ENCODE results near the gene RHOA.
"Not testable (repeated sequence)": the region's sequence is repeated elsewhere in the genome, so short reads cannot be mapped to it uniquely, and the experiment has no call there.

Gene RHOA

DNA sequence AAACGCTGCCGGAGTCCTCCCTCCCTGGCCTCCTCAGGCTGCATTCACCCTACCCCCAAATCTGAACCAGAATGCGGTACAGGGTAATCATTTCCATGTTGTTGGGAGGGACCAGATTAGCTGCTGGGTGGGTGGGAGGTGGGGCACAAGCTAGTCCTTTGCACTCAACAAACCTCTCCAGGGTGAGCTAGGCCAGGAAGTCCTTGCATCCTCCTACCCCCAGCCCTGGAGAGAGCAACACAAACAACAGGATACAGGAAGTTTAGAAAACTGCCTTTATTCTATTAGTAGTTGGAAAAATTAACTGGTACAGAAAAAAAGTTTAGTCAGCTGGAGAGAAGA is 52.9 kb downstream of the RHOA start:
- DNase-seq, result no peak

DNA sequence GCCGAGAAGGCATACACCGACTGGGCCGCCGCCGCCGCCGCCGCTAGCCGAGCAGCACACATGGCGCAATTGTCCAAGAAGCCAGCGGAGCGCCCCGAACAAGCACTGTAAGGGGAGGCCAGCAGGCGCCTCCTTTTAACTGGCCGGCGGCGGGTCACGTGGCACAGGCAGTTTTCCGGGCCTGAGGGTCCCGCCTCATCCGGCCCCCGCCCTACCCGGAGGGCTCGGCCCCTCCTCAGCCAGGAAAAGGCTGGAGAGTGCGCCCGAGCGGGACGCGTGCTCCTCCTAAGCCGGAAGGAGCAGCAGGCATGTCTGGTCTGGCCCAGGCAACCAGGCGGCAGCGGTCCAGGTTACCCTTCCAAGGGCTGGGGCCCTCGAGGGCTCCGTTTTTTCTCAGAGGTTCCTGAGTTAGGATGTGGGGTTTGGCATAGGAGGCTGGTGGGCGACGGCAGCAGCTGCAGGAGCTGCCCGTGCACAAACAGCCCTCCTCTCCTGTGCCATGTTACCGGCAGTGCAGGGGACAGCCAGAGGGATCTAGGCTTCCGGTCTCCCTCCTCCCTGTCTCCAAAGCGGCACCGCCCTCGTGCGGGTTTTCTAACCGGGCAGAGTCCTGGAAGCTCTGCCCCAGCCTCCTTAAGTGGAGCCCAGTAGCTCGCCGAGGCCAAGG is 53.4 kb downstream of the RHOA start, which contains the start of gene GPX1:
GPX1 (minus strand) TSS at position 137 of the 667 bp plus-strand sequence; CDS start at position 62, 75 bp downstream.
- peak; percentile 90 for DNase-seq

DNA sequence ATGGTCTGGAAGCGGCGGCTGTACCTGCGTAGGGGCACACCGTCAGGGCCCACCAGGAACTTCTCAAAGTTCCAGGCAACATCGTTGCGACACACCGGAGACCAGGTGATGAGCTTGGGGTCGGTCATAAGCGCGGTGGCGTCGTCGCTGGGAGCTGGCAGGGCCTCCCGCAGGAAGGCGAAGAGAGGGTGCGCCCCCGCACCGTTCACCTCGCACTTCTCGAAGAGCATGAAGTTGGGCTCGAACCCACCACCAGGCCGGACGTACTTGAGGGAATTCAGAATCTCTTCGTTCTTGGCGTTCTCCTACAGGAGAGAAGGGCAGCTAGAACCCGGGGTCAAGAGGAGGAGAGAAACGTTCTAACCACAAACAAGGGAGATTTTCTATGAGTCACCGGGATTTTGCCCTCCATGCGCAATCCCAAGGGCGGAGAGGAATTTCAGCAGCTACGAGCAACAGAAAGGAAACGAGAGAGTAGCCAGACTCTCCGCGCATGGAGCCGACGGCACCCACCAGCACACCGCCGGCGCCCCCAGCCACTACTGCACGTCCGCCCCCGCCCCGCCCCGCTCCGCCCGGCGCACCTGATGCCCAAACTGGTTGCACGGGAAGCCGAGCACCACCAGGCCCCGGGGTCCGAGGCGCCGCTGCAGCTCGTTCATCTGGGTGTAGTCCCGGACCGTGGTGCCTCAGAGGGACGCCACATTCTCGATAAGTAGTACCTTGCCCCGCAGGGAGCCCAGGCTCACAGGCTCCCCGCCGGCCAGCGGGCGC is 54.1 kb downstream of the RHOA start:
- not testable (repeated sequence) for DNase-seq

DNA sequence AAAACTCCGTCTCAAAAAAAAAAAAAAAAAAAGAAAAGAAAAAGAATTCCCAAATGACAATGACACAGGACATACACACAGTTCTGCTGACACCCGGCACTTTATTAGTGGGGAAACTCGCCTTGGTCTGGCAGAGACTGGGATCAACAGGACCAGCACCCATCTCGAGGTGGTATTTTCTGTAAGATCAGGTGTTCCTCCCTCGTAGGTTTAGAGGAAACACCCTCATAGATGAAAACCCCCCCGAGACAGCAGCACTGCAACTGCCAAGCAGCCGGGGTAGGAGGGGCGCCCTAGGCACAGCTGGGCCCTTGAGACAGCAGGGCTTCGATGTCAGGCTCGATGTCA is 54.7 kb downstream of the RHOA start:
- not testable (repeated sequence) for DNase-seq

DNA sequence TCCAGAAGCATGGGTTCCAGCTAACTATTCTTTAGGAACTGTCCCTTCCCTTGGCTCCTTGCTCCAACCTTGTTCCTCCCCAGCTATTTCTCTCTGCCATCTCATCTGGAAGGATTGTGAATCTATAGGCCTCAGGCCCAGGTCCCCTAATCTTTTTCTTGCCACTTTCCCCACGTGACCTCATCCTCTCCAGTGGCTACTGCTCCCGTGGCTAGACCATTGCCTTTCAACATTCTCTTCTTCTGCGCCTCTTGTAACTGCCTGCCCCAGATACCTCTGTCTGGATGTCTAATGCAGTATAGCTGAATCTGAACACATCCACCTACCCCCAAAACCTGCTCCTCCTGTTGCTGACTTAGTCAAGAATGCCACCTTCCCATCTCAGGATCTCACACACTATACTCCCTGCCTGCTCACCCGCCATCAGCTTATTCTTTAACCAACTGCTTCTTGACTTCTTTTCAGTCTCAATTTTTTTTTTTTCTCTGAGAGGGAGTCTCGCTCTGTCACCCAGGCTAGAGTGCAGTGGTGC is 58.8 kb downstream of the RHOA start:
- no peak for DNase-seq

DNA sequence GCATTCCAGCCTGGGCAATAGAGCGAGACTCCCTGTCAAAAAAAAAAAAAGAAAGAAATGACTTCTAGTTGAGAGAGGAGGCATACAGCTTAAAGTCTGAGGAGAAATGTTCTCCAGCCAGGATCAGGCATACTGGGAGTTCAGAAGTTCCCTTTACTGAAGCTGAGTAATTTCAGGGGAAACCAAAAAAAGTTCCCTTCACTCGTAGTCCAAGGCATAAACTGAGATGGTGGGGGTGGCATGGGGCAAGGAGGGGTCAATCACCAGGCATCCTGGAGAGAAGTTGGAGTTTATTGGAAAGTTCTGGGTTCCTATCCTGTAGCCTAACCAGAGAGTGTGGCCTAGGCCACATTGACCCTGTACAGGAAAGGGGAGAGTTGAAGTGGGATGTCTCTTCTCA is 59.5 kb downstream of the RHOA start:
- DNase-seq, result no peak

DNA sequence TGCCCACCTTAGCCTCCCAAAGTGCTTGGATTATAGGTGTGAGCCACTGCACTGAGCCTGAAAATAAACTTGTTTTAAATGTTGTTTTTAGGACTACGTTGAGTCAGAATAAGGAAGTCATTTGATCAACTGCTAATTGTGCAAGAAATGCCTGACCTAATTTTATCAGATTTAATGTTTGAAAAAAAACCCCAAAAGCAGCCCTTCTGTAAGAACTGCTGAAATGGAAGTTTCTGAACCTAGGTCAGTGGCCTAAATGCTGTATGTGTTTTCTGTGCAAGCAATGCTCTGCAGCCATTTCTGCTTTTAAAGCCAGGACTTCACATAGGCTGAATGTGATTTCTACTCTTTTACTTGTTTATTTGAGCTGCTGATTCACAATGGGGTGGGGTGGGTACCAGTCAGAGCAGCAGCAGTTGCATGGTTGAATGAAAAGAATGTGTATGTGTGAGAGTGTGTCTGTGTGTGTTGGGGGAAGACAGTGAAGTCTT is 60.2 kb downstream of the RHOA start:
- DNase-seq, result no peak

DNA sequence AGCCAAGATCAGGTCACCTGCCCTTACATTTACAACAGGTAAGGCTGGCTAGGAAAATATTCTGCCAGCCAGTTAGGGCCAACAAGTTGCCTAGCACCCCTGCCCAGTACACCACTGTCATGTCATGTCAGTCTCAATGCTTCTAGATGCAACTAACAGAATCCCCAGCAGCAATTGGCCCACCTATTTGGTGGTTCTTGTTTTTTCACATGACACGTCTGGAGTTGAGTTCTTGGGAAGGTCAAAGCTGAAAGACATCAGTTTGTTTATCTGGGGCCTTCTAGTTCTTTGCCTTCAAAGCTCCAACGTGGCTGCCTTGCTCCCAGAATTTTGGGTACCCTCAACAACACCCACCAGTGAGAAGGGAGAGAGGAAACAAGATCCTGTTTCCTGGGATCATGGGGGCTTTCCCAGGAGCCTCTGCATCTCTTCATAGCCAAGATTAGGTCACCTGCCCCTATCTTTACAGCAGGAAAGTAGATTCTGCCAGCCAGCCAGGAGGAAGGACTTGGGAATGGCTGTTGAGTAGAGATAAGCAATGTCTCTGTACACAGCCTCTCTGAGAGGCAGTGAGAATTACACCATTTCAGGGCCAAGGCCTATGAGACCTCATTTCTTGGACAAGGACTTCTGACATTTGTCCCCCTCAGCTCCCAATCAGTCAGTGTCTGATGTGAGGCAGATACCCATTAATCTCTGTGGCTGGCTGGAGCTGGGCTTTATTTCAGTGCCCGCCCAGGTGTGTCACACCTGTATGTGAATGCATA is 62.2 kb downstream of the RHOA start:
- no peak for DNase-seq

DNA sequence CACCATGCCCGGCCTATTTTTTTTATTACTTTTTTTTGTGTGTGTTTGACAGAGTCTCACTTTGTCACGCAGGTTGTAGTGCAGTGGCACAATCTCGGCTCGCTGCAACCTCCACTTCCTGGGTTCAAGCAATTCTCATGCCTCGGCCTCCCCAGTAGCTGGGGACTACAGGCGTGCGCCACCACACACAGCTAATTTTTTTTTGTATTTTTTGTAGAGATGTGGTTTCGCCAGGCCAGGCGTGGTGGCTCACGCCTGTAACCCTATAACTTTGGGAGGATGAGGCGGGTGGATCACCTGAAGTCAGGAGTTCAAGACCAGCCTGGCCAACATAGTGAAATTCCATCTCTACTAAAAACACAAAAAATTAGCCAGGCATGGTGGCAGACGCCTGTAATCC is 63.4 kb downstream of the RHOA start:
- not testable (repeated sequence) for DNase-seq

DNA sequence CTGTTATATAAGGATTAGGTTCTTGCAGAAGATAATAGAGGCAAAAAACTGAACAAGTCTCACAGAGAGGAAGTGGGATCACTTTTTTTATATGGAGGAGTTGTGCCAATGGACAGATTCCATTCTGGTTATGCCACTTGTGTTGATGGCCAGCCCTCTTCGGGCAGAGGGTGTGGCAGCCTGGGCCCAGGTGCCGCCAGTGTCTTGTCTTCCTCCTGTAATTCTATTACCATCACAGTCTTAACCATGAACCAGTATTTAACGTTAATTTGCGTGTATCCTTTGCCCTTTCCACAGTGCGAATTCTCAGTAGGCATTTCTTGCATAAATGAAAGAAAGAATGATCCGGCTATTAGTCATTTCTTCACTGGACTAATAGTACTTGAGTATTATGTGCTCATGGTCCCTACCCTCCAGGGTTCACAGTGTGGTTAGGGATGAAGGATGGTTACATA is 65.0 kb downstream of the RHOA start:
- no peak for DNase-seq

DNA sequence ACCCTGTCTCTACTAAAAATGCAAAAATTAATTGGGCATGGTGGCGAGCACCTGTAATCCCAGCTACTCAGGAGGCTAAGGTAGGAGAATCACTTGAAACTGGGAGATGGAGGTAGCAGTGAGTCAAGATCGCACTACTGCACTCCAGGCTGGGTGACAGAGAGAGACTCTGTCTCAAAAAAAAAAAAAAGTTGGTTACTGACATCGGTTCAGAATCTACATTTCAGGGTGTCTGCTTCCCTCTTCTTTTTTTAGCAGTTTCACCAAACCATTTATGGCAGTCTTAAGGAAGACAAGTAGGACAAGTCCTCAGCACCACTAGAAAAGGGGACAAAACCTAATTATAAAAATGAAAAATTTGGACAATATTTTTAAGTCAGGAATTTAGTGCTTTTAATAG is 68.6 kb downstream of the RHOA start:
- no peak for DNase-seq

DNA sequence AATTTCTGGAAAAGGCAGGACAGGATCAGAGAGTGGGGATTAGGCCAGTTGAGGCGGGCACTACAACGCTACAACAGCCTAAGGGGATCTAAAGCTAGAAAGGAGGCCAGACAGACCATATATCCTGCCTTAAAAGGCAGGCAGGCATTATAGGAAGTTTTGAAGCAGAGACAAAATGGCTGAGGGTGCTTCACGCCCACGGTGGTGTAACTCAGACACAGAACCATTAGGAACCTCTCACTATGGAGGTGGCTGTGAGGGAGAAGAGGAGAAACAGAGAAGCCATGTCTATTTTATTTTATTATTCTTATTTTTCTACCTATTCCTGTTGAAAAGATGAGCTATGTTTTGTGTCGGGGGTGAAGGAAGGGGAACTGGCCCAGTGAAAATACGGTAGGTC is 69.8 kb downstream of the RHOA start:
- DNase-seq, result no peak

DNA sequence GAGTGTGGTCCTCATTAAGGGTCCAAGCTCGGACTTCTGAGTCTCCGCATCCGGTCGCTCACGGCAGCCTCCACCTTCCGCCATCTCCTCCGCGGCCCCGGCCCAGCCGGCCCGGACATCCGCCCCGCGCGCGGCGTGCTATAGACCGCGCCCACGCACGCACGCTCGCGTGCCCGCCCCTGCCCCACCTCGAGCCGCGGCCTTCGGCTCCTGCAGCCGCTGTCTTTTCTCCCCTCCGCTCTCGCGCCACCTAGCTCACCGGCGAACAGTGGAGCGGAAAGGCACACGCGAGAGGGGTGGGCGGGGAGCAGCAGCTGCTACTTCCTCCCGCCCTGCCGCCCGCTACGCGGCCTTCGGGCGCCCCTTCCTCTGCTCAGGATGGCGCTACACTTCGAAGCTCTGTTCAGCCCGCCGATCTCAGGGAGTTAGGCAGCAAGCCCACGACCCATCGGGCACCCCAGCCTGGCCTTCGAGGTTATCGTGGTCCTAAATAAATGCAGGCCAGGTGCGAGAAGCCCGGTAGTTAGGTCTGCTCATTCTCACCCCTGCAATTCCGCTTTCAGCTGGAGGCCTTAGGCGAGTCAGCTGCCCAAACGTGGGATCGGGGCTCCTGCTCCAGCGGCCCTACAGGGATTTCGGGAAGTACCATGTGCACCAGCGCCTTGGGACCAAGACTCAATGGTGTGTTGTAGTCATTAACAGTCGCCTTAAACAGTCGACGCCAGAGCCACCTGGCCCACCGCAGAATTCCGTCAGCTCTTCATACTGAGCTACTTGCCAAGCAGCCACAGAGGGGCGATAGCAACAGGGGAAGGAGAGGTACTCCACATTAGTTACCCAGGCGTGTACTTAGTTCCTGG is 71.6 kb downstream of the RHOA start, which contains the start of gene USP4:
USP4 (minus strand) TSS at position 113 of the 860 bp plus-strand sequence; CDS start at position 84, 29 bp downstream.
- DNase-seq, result peak; percentile 80

DNA sequence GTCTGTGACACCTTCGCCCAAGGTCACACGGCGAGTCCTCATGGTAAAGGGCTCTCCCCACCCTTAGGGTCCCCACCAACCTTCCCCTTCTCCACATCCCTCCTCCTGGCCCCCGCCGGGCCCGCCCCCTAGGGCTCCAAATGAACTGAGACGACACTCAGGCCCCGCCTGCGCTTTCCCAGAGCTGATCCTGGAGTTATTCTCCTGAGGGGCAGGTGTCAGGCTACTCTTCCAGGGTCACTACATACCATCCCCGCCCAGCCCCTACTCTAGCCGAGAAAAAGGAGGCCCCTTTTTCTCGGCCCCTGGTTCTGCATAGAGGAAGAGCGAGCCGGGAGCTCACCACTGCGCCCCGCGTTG is 72.2 kb downstream of the RHOA start:
- no peak for DNase-seq

DNA sequence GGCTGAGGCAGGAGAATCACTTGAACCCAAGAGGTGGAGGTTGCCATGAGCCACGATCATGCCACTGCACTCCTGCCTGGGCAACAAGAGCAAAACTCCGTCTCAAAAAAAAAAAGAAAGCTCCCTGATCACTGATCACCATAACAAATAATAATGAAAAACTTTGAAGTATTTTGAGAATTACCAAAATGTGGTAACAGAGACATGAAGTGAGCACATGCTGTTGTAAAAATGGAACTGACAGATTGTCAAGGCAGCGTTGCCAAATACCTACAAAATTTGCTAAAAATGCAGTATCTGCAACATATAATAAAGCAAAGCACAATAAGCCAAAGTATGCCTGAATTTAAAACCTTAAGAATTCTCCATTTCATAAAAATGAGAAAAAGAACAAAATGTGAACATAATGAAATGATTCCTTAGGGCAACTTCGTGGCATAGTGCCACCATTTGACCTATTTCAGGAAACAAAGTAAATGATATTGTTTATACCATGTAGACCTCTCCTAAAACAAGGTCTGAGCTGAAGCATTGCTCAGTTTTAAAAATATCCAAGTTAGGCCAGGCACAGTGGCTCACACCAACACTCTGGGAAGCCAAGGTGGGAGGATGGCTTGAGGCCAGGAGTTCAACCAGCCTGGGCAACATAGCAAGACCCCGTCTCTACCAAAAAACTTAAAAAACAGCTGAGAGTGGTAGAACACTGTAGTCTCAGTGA is 77.7 kb downstream of the RHOA start:
- DNase-seq, result no peak

DNA sequence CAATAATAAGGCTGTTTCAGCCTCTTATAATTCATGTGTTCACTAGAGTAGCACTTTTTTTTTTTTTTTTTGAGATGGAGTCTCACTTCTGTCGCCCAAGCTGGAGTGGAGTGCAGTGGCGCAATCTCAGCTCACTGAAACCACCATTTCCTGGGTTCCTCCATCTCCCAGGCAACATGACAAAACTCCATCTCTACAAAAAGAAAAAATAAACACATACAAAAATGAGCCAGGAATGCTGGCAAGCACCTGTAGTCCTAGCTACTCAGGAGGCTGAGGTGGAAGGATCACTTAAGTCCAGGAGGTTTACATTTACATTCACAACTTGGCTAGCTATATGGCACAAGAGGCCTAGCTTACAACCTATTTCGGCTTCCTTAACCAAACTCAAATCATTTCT is 78.7 kb downstream of the RHOA start:
- DNase-seq, result no peak

DNA sequence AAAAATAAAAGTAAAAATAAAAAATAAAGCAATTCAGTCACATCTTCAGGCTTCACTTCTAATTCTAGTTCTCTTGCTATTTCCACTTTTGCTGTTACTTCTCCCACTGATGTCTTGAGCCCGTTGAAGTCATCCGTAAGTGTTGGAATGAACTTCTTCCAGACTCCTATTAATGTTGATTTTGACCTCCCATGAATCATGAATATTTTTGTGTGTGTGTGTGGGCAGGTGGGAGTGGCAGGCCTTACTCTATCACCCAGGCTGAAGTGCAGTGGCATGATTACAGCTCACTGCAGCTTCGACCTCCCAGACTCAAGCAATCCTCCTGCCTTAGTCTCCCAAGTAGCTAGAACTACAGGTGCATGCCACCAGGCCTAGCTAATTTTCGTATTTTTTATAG is 82.6 kb downstream of the RHOA start:
- DNase-seq, result no peak

DNA sequence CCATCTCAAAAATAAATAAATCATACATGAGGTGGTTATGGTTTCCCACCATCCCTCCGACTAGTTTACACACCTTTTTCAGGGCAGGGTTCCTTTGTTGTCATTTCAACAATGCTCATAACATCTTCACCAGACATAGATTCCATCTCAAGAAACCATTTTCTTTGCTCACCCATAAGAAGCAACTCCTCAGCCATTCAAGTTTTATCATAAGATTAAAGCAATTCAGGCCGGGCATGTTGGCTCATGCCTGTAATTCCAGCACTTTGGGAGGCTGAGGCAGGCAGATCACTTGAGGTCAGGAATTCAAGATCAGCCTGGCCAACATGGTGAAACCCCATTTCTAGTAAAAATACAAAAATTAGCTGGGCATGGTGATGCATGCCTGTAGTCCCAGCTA is 83.4 kb downstream of the RHOA start:
- not testable (repeated sequence) for DNase-seq

DNA sequence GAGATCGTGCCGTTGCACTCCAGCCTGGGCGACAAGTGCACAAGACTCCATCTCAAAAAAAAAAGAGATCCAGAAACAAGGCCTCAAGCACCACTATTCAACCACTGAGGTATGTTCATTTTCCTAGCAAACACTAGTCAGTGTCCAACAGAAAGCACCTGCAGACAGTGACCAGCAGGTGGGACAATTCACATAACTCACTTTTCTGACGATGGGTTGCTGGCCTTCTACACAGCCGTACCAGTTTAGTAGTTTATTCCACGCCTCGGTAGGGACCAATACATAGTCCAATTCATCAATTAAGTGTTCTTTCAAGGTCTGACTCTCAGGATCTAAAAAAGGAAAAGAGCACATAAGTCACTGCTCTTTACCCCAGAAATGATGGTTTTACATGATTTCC is 84.3 kb downstream of the RHOA start:
- no peak for DNase-seq

DNA sequence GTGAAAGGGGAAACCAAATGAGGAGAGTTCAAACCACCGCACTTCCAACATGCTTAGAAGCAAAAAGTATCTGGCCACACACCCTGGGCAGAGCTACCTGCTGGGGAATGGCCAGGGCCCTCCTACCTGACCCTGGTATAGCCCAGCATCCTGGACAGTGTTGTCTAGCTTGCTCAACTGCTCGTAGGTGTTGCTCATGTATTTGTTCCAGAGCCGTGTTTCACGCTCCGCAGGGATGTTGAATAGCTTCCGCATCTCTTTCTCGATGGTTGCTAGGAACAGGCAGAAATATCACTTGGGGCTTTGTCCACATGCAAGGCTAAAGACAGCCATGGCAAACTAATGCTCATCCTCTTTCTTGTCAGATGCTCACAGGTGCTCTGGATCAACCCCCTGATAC is 87.0 kb downstream of the RHOA start:
- DNase-seq, result no peak

DNA sequence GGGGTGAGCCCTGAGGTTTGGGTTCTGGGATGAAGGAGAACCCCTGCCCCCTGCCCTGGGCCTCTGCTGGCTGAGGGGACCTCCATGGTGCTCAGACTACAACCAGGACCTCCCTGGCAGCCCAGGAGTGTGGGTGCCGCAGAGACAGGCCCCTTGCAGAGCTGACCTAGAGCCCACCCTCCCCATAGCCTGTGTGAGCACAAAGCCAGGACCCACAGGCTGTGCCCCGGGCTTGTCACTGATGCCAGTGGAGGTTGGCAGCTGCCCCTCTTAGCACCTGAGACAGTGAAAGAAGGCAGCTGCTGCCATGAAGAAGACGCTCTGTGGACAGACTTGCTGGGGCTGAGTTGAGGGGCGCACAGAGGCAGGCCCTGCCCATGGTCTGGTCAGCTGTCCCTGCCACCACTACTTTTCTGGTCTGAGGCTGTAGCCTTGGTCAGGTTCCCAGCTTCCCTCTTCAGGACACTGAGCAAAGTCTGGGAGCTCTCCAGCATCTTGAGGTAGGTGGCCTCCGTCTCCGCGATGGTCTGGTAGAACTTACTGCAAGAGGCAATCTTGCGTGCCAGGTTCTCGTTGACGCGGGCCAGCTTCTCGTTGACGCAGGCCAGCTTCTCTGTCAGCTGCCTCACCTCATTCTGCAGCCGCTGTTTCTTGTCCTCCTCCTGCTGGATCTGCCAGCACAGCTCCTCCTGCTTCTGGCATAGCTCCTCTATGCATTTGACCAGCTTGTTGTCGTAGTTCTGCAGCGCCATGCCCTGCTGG is 94.9 kb downstream of the RHOA start:
- no peak for DNase-seq

All from NCI-H2029 (cell line).